ENCODE data around the gene CDH24.

DNA sequence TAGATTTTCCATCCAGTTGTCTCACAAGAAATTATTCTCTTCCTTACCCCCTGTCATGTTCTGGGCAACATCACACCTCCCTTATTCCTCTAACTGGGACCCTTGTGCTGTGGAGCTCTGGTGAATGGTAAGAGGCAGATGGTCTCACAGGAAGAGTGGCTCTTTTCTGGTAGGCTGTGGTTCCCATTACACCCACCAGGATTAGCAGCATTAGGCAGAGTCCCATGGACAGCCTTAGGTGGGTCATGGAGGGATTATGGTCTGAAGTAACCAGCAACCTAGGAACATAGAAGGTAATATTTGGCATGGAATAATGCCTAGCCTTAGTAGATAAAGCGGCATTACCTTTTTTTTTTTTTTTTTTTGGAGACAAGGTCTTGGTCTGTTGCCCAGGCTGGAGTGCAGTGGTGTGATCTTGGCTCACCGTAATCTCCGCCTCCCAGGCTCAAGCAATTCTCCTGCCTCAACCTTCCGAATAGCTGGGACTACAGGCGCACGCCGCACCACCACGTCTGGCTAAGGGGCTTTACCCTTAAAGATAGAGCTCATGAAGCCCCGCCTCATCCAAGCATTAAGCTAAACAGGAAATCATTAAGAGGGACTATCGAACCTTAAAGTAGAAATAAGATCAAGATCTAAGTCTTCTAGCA is 42.0 kb upstream of the CDH24 start:
- TF ChIP-seq POLR2A (IDR thresholded peaks at IDR 0.05; ENCODE audit: low read depth, low read length) (no peak), POLR2AphosphoS5 (IDR thresholded peaks at IDR 0.05; ENCODE audit: low read depth, low read length) (no peak)
